Muscle of leg (tissue), 11 donors: ENCODE data around the gene KLHL42. TPM values are rescaled to one million over a fixed set of nuclear protein-coding genes. Genes with fewer than 3 reads are reported as not detected.

ENCODE experiments used
- DNase-seq: peaks from one replicate; pipeline ENCODE4 v3.0.0; 2013
- H3K27ac ChIP-seq: one replicate; pipeline ENCODE4 v1.5.1; 2013; ENCODE audit warnings: mild to moderate bottlenecking, low read length, control low read depth
- H3K27me3 ChIP-seq: one replicate; pipeline ENCODE4 v1.6.1; 2013; ENCODE audit warnings: low read length; ENCODE audit not compliant: control insufficient read depth, insufficient read depth
- H3K36me3 ChIP-seq: one replicate; pipeline ENCODE4 v1.6.1; 2013; ENCODE audit warnings: low read length; ENCODE audit not compliant: control insufficient read depth, insufficient read depth
- H3K4me1 ChIP-seq: one replicate; pipeline ENCODE4 v1.6.1; 2013; ENCODE audit warnings: low read length; ENCODE audit not compliant: control insufficient read depth, insufficient read depth
- H3K4me3 ChIP-seq: one replicate; pipeline ENCODE4 v1.5.1; 2013; ENCODE audit warnings: low read length, control low read depth
- H3K9me3 ChIP-seq: replicated peaks from 2 replicates; pipeline ENCODE4 v1.6.1; 2013; ENCODE audit warnings: low read depth, low read length; ENCODE audit not compliant: control insufficient read depth
- WGBS: methylation state at CpG from one replicate; pipeline ENCODE4 v1.1.5; 2013; ENCODE audit warnings: missing lambda C conversion rate; ENCODE audit not compliant: insufficient coverage; 5-methylcytosine and 5-hydroxymethylcytosine counted together
- polyA plus RNA-seq, 8 donors: library from polyadenylated mRNA; unstranded; fragments of 120-200 nt; gene quantifications; one replicate each; pipeline versions ENCODE4 v1.2.1 to v1.2.3, GENCODE V29; 2013; ENCODE audit warnings: inconsistent platforms in 1 of 8, low replicate concordance in 1 of 8; ENCODE audit not compliant: insufficient read length in 8 of 8, insufficient read depth in 1 of 8
- total RNA-seq: library from RNA; stranded (reverse); fragments of 120-200 nt; gene quantifications from one replicate; pipeline ENCODE4 v1.2.4, GENCODE V29; 2013

KLHL42 gene
- total and polyA plus RNA-seq, 9 donors = 10.1 to 19.0 (median 13.7) TPM

GRCh38 chr12:27812502-27812901 lies 32.5 kb downstream of the KLHL42 start:
- no peaks in the 10 kb centered on the region for H3K36me3 ChIP-seq
- WGBS = 58% methylated on average over 5 of the region's 6 CpGs

GRCh38 chr12:27814411-27814810 lies 34.4 kb downstream of the KLHL42 start:
- no CpG with 5 or more reads among the region's 2 CpGs for WGBS
- no peaks in the 10 kb centered on the region for H3K27me3 ChIP-seq

More at GRCh38 chr12:27812502-27812901, 32.5 kb downstream of the KLHL42 start:
- Histone ChIP-seq H3K27me3 (no peaks in the 10 kb centered on the region), H3K4me1 (peaks cover 3% of the 10 kb centered on the region), H3K27ac (no peak overlapping the region), H3K4me3 (no peak overlapping the region), H3K9me3 (no peaks in the 10 kb centered on the region)
- DNase-seq = no peak

GRCh38 chr12:27814851-27815591 lies 35.0 kb downstream of the KLHL42 start:
- no peaks in the 10 kb centered on the region for H3K27me3 ChIP-seq
- H3K9me3 ChIP-seq = no peaks in the 10 kb centered on the region
- WGBS = 60% methylated on average over 1 of the region's 3 CpGs
- H3K36me3 ChIP-seq = no peaks in the 10 kb centered on the region
- peaks cover 6% of the 10 kb centered on the region for H3K4me1 ChIP-seq
- H3K27ac ChIP-seq = no peak overlapping the region
- DNase-seq = no peak
- H3K4me3 ChIP-seq = no peak overlapping the region

More at GRCh38 chr12:27814411-27814810, 34.4 kb downstream of the KLHL42 start:
- Histone ChIP-seq H3K9me3 (no peaks in the 10 kb centered on the region), H3K4me3 (no peak overlapping the region), H3K27ac (no peak overlapping the region), H3K36me3 (no peaks in the 10 kb centered on the region), H3K4me1 (peaks cover 6% of the 10 kb centered on the region)
- no peak for DNase-seq

GRCh38 chr12:27817766-27818165 lies 37.7 kb downstream of the KLHL42 start:
- DNase-seq = peak; percentile 19
- H3K36me3 ChIP-seq = no peaks in the 10 kb centered on the region
- no peaks in the 10 kb centered on the region for H3K9me3 ChIP-seq
- H3K4me3 ChIP-seq = no peak overlapping the region
- 68% methylated on average over 3 of the region's 4 CpGs for WGBS
- peak overlapping the region; percentile 26 for H3K27ac ChIP-seq
- no peaks in the 10 kb centered on the region for H3K27me3 ChIP-seq
- peaks cover 4% of the 10 kb centered on the region for H3K4me1 ChIP-seq

DNA sequence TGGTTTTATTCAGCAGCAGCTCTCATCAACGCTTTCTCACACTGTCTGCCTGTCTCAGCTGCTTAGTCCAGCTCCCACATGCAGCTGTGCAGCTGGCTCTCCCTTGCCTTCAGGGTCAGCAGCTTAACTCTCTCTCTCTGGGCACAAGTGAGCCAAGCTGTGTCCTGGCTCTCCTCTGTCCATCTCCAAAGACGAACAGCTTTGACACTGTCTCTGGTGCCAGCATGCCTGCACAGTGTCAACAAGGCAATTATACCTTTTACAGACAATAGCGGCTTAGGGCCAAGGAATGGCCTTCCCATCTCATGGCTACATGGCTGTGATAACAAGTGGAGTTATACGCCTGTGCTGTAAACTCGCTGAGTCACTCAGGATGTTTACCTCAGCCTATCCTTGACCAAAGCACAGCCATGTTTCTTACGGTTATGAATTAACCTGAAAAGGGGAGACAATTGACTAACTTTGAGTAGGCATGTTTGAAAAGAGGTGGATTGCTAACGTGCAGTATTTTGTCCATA lies 38.4 kb downstream of the KLHL42 start:
- Histone ChIP-seq H3K36me3 (no peaks in the 10 kb centered on the region), H3K4me1 (peaks cover 4% of the 10 kb centered on the region), H3K9me3 (no peaks in the 10 kb centered on the region), H3K27ac (peak overlapping the region; percentile 26), H3K27me3 (no peaks in the 10 kb centered on the region), H3K4me3 (no peak overlapping the region)
- DNase-seq = peak; percentile 69
- 50% methylated on average over 2 of the region's 7 CpGs for WGBS

GRCh38 chr12:27820564-27820963 lies 40.5 kb downstream of the KLHL42 start:
- Histone ChIP-seq H3K4me3 (no peak overlapping the region), H3K27ac (no peak overlapping the region), H3K27me3 (no peaks in the 10 kb centered on the region), H3K36me3 (no peaks in the 10 kb centered on the region), H3K9me3 (no peaks in the 10 kb centered on the region), H3K4me1 (peaks cover 4% of the 10 kb centered on the region)
- WGBS = no CpG with 5 or more reads among the region's 5 CpGs
- DNase-seq = no peak

DNA sequence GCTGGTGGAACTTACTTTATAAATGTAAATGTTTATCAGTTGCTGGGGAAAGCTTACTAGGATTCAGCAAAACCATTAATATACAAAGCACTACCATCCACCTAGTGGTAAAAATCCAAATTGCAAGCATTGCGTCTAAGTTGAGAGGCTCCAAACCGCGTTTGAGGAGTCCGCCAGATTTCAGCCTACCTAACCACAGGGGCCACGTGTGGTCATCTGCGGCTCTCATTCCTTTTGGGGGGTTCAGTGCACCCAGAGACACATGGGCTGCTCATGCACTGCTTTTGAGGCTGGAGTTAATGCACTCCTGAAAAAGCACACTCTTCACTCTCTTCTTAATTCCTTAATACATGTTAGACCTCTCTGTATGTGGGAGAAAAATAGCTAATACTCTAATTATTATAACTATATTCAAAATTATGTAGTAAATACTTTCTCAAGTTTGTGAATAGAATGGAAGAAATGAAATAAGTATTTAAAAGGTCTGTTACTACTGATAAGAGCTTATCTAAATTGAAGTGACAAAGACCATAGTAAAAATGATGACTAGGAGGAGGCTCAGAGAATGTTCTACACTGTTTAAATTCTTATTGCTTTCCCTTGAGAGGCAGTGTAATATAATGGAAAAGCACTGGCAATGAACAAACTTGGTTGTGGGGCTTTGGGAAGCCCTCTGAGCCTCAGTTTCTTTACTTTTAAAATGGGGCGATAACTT lies 41.4 kb downstream of the KLHL42 start:
- no peak overlapping the region for H3K27ac ChIP-seq
- peak; percentile 85 for DNase-seq
- H3K36me3 ChIP-seq = no peaks in the 10 kb centered on the region
- H3K9me3 ChIP-seq = no peaks in the 10 kb centered on the region
- WGBS = 0% methylated on average over 5 of the region's 7 CpGs
- H3K4me1 ChIP-seq = peaks cover 4% of the 10 kb centered on the region
- H3K4me3 ChIP-seq = no peak overlapping the region
- H3K27me3 ChIP-seq = no peaks in the 10 kb centered on the region

DNA sequence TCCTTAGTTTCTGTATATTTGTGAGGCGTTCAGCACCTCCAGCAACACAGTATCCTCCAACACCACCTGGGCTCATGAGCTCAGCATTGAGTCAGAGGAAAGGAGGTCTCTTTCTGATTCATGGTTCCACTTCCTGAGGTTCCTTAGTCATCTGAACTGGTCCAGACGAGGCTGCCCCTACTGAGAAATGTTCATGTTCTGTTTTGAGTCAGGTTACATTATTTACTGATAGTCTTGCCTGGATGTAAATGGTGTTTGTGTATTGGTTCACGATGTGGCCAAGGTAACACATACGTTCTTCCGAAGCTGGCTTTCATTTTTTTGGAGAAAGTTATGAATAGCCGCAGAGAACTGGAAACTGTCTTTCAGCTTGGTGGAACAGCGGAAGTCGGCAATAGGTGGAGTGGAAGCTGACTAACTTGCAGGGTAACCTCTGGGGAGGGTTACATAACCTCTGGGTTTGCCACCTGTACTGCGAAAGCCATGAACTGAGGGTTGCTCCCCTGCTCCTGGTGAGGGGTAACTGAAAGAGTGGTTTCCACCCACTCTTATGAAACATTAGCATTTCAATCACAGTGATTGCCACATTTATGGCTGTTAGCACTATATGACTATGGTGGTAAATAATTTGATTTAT lies 42.2 kb downstream of the KLHL42 start:
- no peaks in the 10 kb centered on the region for H3K27me3 ChIP-seq
- DNase-seq = no peak
- H3K36me3 ChIP-seq = no peaks in the 10 kb centered on the region
- WGBS = 83% methylated on average over 7 of the region's 9 CpGs
- no peak overlapping the region for H3K27ac ChIP-seq
- H3K4me3 ChIP-seq = no peak overlapping the region
- no peaks in the 10 kb centered on the region for H3K9me3 ChIP-seq
- peaks cover 4% of the 10 kb centered on the region for H3K4me1 ChIP-seq

DNA sequence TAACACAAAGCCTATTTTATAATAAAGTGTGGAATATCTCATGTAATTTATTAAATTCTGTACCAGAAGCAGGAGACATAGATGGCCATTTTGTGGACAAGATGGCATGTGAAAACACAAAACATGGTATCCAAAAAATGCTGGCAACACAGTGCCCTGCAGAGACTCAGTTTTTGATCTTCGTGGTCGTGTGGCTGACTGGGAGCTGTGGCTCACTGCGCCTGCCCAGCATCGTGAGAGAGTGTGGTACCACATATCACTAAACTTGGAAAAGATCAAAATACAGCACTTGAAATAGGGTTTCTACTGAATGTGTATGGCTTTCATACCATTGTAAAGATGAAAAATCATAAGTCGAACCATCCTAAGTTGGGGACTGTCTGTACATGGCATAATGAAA lies 43.0 kb downstream of the KLHL42 start:
- H3K36me3 ChIP-seq = no peaks in the 10 kb centered on the region
- no peaks in the 10 kb centered on the region for H3K27me3 ChIP-seq
- H3K9me3 ChIP-seq = no peaks in the 10 kb centered on the region
- 80% methylated on average over 1 of the region's 5 CpGs for WGBS
- no peak overlapping the region for H3K4me3 ChIP-seq
- DNase-seq = no peak
- no peak overlapping the region for H3K27ac ChIP-seq
- H3K4me1 ChIP-seq = peaks cover 4% of the 10 kb centered on the region
